ENCODE measurements around the gene NT5DC3. TPM values are rescaled to one million over a fixed set of nuclear protein-coding genes. Genes with fewer than 3 reads are reported as not detected.

Gene NT5DC3
- total and polyA plus RNA-seq, 11 donors, result 0.95 to 6.3 (median 3.7) TPM

DNA sequence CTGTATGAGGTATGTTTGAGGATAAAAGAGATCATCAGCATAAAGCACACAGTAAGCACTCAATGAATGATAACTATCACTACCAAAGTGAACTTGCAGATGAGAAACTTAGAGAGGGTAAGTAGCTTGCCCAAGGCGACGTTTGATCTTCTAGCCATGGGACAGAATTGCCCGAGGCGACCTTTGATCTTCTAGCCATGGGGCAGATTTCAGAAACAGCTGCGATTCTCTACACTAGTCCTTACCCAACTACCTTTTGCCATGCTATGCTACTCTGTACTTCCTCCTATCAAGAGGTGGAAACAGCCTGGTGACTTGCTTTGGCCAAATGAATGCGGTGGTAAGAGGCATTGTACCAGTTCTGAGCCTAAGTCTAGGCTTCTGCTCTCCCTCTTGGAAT is 23.7 kb upstream of the NT5DC3 start:
- Histone ChIP-seq H3K27me3 (no peaks in the 10 kb centered on the region), H3K4me1 (no peaks in the 10 kb centered on the region), H3K27ac (no peak overlapping the region), H3K4me3 (no peak overlapping the region), H3K9me3 (no peaks in the 10 kb centered on the region), H3K36me3 (no peaks in the 10 kb centered on the region)
- DNase-seq (no peak), ATAC-seq (no peak)
- no peak for TF ChIP-seq POLR2A (IDR thresholded peaks at IDR 0.05)
- TF ChIP-seq, protein P1, sequence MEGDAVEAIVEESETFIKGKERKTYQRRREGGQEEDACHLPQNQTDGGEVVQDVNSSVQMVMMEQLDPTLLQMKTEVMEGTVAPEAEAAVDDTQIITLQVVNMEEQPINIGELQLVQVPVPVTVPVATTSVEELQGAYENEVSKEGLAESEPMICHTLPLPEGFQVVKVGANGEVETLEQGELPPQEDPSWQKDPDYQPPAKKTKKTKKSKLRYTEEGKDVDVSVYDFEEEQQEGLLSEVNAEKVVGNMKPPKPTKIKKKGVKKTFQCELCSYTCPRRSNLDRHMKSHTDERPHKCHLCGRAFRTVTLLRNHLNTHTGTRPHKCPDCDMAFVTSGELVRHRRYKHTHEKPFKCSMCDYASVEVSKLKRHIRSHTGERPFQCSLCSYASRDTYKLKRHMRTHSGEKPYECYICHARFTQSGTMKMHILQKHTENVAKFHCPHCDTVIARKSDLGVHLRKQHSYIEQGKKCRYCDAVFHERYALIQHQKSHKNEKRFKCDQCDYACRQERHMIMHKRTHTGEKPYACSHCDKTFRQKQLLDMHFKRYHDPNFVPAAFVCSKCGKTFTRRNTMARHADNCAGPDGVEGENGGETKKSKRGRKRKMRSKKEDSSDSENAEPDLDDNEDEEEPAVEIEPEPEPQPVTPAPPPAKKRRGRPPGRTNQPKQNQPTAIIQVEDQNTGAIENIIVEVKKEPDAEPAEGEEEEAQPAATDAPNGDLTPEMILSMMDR (IDR thresholded peaks at IDR 0.05), result no peak
- WGBS, 4 donors, result 93 to 98% (median 95%) methylated on average over 6 of the region's 6 CpGs
- intact Hi-C loops (cut with DNase I), result no loop called here

DNA sequence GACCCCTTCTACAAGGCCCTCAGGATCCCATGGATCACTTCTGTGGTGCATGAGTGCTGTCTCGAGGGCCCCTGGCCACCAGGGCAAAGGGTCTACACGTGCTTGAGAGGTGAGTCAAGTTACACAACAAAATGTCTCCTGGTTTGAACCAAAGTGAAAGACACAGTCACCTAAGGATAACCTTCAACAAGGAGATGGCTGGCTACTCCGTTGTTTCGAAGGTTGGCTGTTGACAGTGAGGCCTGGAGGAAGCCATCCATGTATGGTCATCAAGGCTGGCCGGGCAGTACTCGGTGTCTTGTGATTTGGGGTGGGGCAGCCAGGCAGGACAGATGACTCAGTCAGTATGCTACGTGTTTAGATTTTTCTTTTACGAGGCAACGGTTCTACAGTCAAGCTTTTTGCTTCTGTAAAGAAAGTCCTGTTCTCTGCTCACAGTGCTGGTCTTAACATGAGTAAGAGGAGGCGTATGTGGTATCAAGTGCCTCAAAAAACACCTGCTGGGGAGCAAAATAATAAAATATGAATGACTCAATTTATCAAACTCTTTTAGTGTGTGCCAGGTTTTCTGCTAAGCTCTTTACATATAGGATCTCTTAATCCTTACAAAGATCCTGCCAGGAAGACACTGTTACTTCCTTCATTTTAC is 18.0 kb upstream of the NT5DC3 start:
- Histone ChIP-seq H3K4me3 (no peak overlapping the region), H3K9me3 (no peaks in the 10 kb centered on the region), H3K27ac (peak overlapping the region in 8 of 12 donors; percentile 12 to 92 (median 47)), H3K36me3 (no peaks in the 10 kb centered on the region), H3K27me3 (no peaks in the 10 kb centered on the region), H3K4me1 (peaks cover 0 to 7% (median 0%) of the 10 kb centered on the region in 12 donors)
- intact Hi-C loops (cut with DNase I), result no loop called here
- WGBS, 4 donors, result 44 to 74% (median 50%) methylated on average over 10 of the region's 10 CpGs
- no peak for TF ChIP-seq POLR2A (IDR thresholded peaks at IDR 0.05)
- TF ChIP-seq, protein P1 (IDR thresholded peaks at IDR 0.05), result no peak
- ATAC-seq (peak; percentile 83 to 95 (median 90)), DNase-seq (peak; percentile 30 to 76 (median 39))

DNA sequence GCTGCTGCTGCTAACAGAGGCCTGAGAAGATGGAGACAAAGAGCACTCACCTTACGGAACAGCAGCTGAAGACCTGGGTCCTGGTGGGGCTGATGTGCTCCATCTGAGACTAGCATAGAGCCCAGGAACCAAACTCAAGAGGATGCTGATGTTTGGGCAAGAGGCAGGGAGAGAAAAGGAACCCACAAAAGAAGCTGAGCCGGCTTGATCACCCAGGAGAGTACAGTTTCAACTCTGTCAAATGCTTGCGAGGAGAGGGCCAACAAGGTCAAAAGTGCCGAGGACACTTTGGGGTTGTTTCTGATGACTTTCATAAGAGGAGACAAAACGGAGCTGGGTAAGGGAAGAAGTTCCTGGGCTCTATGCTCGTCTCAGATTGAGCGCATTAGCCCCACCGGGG is 17.3 kb upstream of the NT5DC3 start:
- ATAC-seq, result no peak
- TF ChIP-seq POLR2A (IDR thresholded peaks at IDR 0.05), result no peak
- TF ChIP-seq, protein P1 (IDR thresholded peaks at IDR 0.05), result no peak
- Histone ChIP-seq H3K36me3 (no peaks in the 10 kb centered on the region), H3K9me3 (no peaks in the 10 kb centered on the region), H3K4me3 (no peak overlapping the region), H3K27ac (peak overlapping the region in 1 of 12 donors; percentile 92), H3K27me3 (no peaks in the 10 kb centered on the region), H3K4me1 (peaks cover 0 to 7% (median 0%) of the 10 kb centered on the region in 12 donors)
- 90 to 96% (median 92%) methylated on average over 8 of the region's 8 CpGs for WGBS, 4 donors
- DNase-seq, result no peak
- intact Hi-C loops (cut with DNase I), result no loop called here

DNA sequence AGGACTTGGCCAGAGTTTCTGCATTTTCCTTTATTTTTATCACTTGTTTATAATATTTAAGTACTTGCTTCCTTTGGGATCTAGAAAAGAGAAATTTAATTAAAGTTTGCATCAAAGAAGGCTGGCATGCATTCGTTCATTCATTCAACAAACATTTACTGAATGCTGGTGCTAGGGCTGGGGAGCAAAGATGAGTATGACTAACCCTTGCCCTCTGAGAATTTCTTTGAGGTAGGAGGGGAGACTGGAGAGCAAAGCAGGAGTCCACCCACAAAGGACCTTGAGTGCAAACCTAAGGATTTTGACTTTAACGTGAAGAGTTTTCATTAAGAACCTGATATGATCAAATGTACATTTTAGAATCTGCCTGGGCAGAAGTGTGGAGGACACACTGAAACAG is 16.1 kb upstream of the NT5DC3 start:
- intact Hi-C loops (cut with DNase I), result no loop called here
- no peaks in the 10 kb centered on the region for H3K9me3 ChIP-seq
- H3K4me1 ChIP-seq, result peaks cover 0 to 7% (median 0%) of the 10 kb centered on the region in 12 donors
- H3K36me3 ChIP-seq, result no peaks in the 10 kb centered on the region
- TF ChIP-seq, protein P1 (IDR thresholded peaks at IDR 0.05), result no peak
- TF ChIP-seq POLR2A (IDR thresholded peaks at IDR 0.05), result no peak
- no peak for DNase-seq
- no peak overlapping the region for H3K4me3 ChIP-seq
- H3K27me3 ChIP-seq, result no peaks in the 10 kb centered on the region
- ATAC-seq, result no peak
- H3K27ac ChIP-seq, result peak overlapping the region in 1 of 12 donors; percentile 92
- 72 to 97% (median 92%) methylated on average over 2 of the region's 2 CpGs for WGBS, 4 donors
